Activated naive CD4-positive, alpha-beta T cell treated with anti-CD3 and anti-CD28 coated beads for 36 hours (primary cell): ENCODE results near the gene RPS24. TPM values are rescaled to one million over a fixed set of nuclear protein-coding genes. Genes with fewer than 3 reads are reported as not detected.

Experiments used
- CTCF ChIA-PET: fragments of 350-600 bp; sonication (Branson Sonifier 250); formaldehyde crosslinking; loops from one replicate; lab custom pipeline; 2021; ENCODE audit warnings: antibody characterized with exemption; lab: Charles Lee
- DNase-seq: peaks from one replicate; pipeline ENCODE4 v3.0.0-alpha.2; 2020
- H3K27ac Mint-ChIP-seq: one replicate; pipeline ENCODE4 v1.8.0; 2021; ENCODE audit warnings: mild to moderate bottlenecking, mixed read lengths
- H3K27me3 Mint-ChIP-seq: one replicate; pipeline ENCODE4 v1.8.0; 2021; ENCODE audit warnings: low read depth, mixed read lengths
- H3K36me3 Mint-ChIP-seq: one replicate; pipeline ENCODE4 v1.8.0; 2021; ENCODE audit warnings: low read depth, mixed read lengths
- H3K4me1 Mint-ChIP-seq: one replicate; pipeline ENCODE4 v1.8.0; 2021; ENCODE audit warnings: low read depth, mixed read lengths
- H3K4me3 Mint-ChIP-seq: one replicate; pipeline ENCODE4 v1.8.0; 2021; ENCODE audit warnings: mild to moderate bottlenecking, moderate library complexity, mixed read lengths
- H3K9me3 Mint-ChIP-seq: one replicate; pipeline ENCODE4 v1.8.0; 2021; ENCODE audit warnings: mixed read lengths
- intact Hi-C: fragments of 100-400 bp; cut with micrococcal nuclease; formaldehyde crosslinking; loops from one replicate; pipeline ENCODE4 v1.15.1; 2023
- total RNA-seq, 2 experiments: library from RNA; stranded (reverse); gene quantifications; one replicate each; pipeline ENCODE4 v1.2.3, GENCODE V29; 2021

The RPS24 gene
- total RNA-seq, 2 experiments from 2014 or later = 2,424 to 2,524 TPM

GRCh38 chr10:78042752-78043104 is 9.1 kb downstream of the RPS24 start:
- no peak for DNase-seq
- Mint-ChIP-seq H3K27ac (peak overlapping the region; percentile 35), H3K27me3 (no peaks in the 10 kb centered on the region), H3K4me3 (no peak overlapping the region), H3K4me1 (peaks cover 64% of the 10 kb centered on the region), H3K36me3 (peaks cover 42% of the 10 kb centered on the region), H3K9me3 (no peaks in the 10 kb centered on the region)
- intact Hi-C loops = no loop called here
- CTCF ChIA-PET = interaction anchor here (0.5 to 1.6 kb wide), 4 partner anchors 13 to 88 kb away, joined by 3 to 10 read pairs (median 3); partner anchors contain the start of gene POLR3A

- CTCF ChIA-PET = interaction anchor here (0.8 to 1.6 kb wide), 2 partner anchors 15 to 24 kb away, joined by 3 to 10 read pairs; partner anchors contain the start of gene POLR3A
- H3K4me1 Mint-ChIP-seq = peaks cover 51% of the 10 kb centered on the region
- DNase-seq = no peak
- H3K4me3 Mint-ChIP-seq = no peak overlapping the region
- H3K36me3 Mint-ChIP-seq = peaks cover 32% of the 10 kb centered on the region
- peak overlapping the region; percentile 50 for H3K27ac Mint-ChIP-seq
- intact Hi-C loops = loop anchor here (1.0 kb wide), 1 partner anchor 8 kb away; no protein-coding TSS in a partner anchor
- H3K27me3 Mint-ChIP-seq = no peaks in the 10 kb centered on the region
- no peaks in the 10 kb centered on the region for H3K9me3 Mint-ChIP-seq
These were observed 10.5 kb downstream of the RPS24 start for GRCh38 chr10:78044179-78044578.

GRCh38 chr10:78044699-78045098 is 11.0 kb downstream of the RPS24 start:
- DNase-seq = no peak
- no peaks in the 10 kb centered on the region for H3K9me3 Mint-ChIP-seq
- CTCF ChIA-PET = interaction anchor here (0.8 kb wide), 1 partner anchor 25 kb away, joined by 3 read pairs; no protein-coding TSS in a partner anchor
- H3K27me3 Mint-ChIP-seq = no peaks in the 10 kb centered on the region
- no peak overlapping the region for H3K4me3 Mint-ChIP-seq
- H3K36me3 Mint-ChIP-seq = peaks cover 28% of the 10 kb centered on the region
- H3K4me1 Mint-ChIP-seq = peaks cover 46% of the 10 kb centered on the region
- intact Hi-C loops = loop anchor here (1.0 to 5.0 kb wide), 2 partner anchors 8 to 478 kb away; no protein-coding TSS in a partner anchor
- H3K27ac Mint-ChIP-seq = peak overlapping the region; percentile 50

- Mint-ChIP-seq H3K36me3 (peaks cover 23% of the 10 kb centered on the region), H3K4me1 (peaks cover 43% of the 10 kb centered on the region), H3K9me3 (no peaks in the 10 kb centered on the region), H3K4me3 (no peak overlapping the region), H3K27ac (no peak overlapping the region), H3K27me3 (no peaks in the 10 kb centered on the region)
- intact Hi-C loops = loop anchor here (5.0 kb wide), 1 partner anchor 477 kb away; no protein-coding TSS in a partner anchor
- DNase-seq = peak; percentile 62
- CTCF ChIA-PET = interaction anchor here (1.2 to 2.9 kb wide), 3 partner anchors 9 to 1151 kb away, joined by 4 to 41 read pairs (median 23); partner anchors contain the start of gene RPS24
These were observed 11.6 kb downstream of the RPS24 start for GRCh38 chr10:78045237-78045636.

- Mint-ChIP-seq H3K4me1 (peaks cover 37% of the 10 kb centered on the region), H3K27ac (no peak overlapping the region), H3K36me3 (peaks cover 17% of the 10 kb centered on the region), H3K9me3 (no peaks in the 10 kb centered on the region), H3K27me3 (no peaks in the 10 kb centered on the region), H3K4me3 (no peak overlapping the region)
- CTCF ChIA-PET = interaction anchor here (0.7 to 2.9 kb wide), 6 partner anchors 9 to 1150 kb away, joined by 3 to 41 read pairs (median 11); partner anchors contain the start of gene RPS24
- intact Hi-C loops = loop anchor here (2.0 to 5.0 kb wide), 3 partner anchors 257 to 476 kb away; no protein-coding TSS in a partner anchor
- DNase-seq = no peak
These were observed 12.2 kb downstream of the RPS24 start for GRCh38 chr10:78045856-78046255.

- DNase-seq = no peak
- H3K4me3 Mint-ChIP-seq = no peak overlapping the region
- no peaks in the 10 kb centered on the region for H3K27me3 Mint-ChIP-seq
- H3K9me3 Mint-ChIP-seq = no peaks in the 10 kb centered on the region
- H3K4me1 Mint-ChIP-seq = peaks cover 29% of the 10 kb centered on the region
- intact Hi-C loops = loop anchor here (1.0 to 5.0 kb wide), 5 partner anchors 256 to 1149 kb away; no protein-coding TSS in a partner anchor
- CTCF ChIA-PET = interaction anchor here (0.5 to 2.9 kb wide), 30 partner anchors 10 to 1326 kb away, joined by 3 to 41 read pairs (median 3); partner anchors contain the start of genes POLR3A and RPS24
- peaks cover 7% of the 10 kb centered on the region for H3K36me3 Mint-ChIP-seq
- no peak overlapping the region for H3K27ac Mint-ChIP-seq
These were observed 13.1 kb downstream of the RPS24 start for GRCh38 chr10:78046711-78047269.

GRCh38 chr10:78047314-78047891 is 13.7 kb downstream of the RPS24 start:
- CTCF ChIA-PET = interaction anchor here (0.5 to 2.9 kb wide), 32 partner anchors 9 to 1326 kb away, joined by 3 to 41 read pairs (median 3); partner anchors contain the start of gene POLR3A
- H3K27ac Mint-ChIP-seq = no peak overlapping the region
- no peaks in the 10 kb centered on the region for H3K27me3 Mint-ChIP-seq
- peaks cover 26% of the 10 kb centered on the region for H3K4me1 Mint-ChIP-seq
- H3K36me3 Mint-ChIP-seq = peaks cover 4% of the 10 kb centered on the region
- DNase-seq = peak; percentile 90
- intact Hi-C loops = loop anchor here (1.0 to 5.0 kb wide), 5 partner anchors 255 to 1148 kb away; no protein-coding TSS in a partner anchor
- H3K9me3 Mint-ChIP-seq = no peaks in the 10 kb centered on the region
- H3K4me3 Mint-ChIP-seq = no peak overlapping the region

- Mint-ChIP-seq H3K36me3 (no peaks in the 10 kb centered on the region), H3K9me3 (no peaks in the 10 kb centered on the region), H3K4me1 (peaks cover 12% of the 10 kb centered on the region), H3K27me3 (no peaks in the 10 kb centered on the region), H3K4me3 (no peak overlapping the region), H3K27ac (no peak overlapping the region)
- DNase-seq = no peak
- intact Hi-C loops = loop anchor here (5.0 kb wide), 1 partner anchor 472 kb away; no protein-coding TSS in a partner anchor
- CTCF ChIA-PET = interaction anchor here (0.7 to 1.1 kb wide), 2 partner anchors 1144 to 1146 kb away, joined by 3 read pairs; no protein-coding TSS in a partner anchor
These were observed 16.2 kb downstream of the RPS24 start for GRCh38 chr10:78049851-78050250.

GRCh38 chr10:78053211-78053868 is 19.7 kb downstream of the RPS24 start:
- no peak for DNase-seq
- H3K9me3 Mint-ChIP-seq = no peaks in the 10 kb centered on the region
- intact Hi-C loops = no loop called here
- H3K27me3 Mint-ChIP-seq = no peaks in the 10 kb centered on the region
- H3K27ac Mint-ChIP-seq = no peak overlapping the region
- no peaks in the 10 kb centered on the region for H3K4me1 Mint-ChIP-seq
- CTCF ChIA-PET = no interaction called here
- no peak overlapping the region for H3K4me3 Mint-ChIP-seq
- peaks cover 4% of the 10 kb centered on the region for H3K36me3 Mint-ChIP-seq

- DNase-seq = no peak
- H3K27me3 Mint-ChIP-seq = peaks cover under 1% of the 10 kb centered on the region
- H3K4me3 Mint-ChIP-seq = no peak overlapping the region
- H3K9me3 Mint-ChIP-seq = no peaks in the 10 kb centered on the region
- CTCF ChIA-PET = no interaction called here
- intact Hi-C loops = no loop called here
- H3K4me1 Mint-ChIP-seq = no peaks in the 10 kb centered on the region
- H3K27ac Mint-ChIP-seq = no peak overlapping the region
- peaks cover 4% of the 10 kb centered on the region for H3K36me3 Mint-ChIP-seq
These were observed 24.9 kb downstream of the RPS24 start for GRCh38 chr10:78058562-78058961.

GRCh38 chr10:78059906-78060702 is 26.4 kb downstream of the RPS24 start:
- H3K27me3 Mint-ChIP-seq = peaks cover 3% of the 10 kb centered on the region
- intact Hi-C loops = no loop called here
- no peak for DNase-seq
- H3K9me3 Mint-ChIP-seq = no peaks in the 10 kb centered on the region
- no peak overlapping the region for H3K4me3 Mint-ChIP-seq
- H3K27ac Mint-ChIP-seq = no peak overlapping the region
- peaks cover 4% of the 10 kb centered on the region for H3K36me3 Mint-ChIP-seq
- H3K4me1 Mint-ChIP-seq = no peaks in the 10 kb centered on the region
- CTCF ChIA-PET = interaction anchor here (1.0 kb wide), 1 partner anchor 13 kb away, joined by 3 read pairs; no protein-coding TSS in a partner anchor
